Stimulated activated naive CD4-positive, alpha-beta T cell (primary cell): ENCODE measurements around the gene SRD5A1.

Source experiments
- DNase-seq, 6 experiments: peaks; one replicate each; lab custom pipeline; 2025; lab: John Stamatoyannopoulos, UW

SRD5A1 gene

DNA sequence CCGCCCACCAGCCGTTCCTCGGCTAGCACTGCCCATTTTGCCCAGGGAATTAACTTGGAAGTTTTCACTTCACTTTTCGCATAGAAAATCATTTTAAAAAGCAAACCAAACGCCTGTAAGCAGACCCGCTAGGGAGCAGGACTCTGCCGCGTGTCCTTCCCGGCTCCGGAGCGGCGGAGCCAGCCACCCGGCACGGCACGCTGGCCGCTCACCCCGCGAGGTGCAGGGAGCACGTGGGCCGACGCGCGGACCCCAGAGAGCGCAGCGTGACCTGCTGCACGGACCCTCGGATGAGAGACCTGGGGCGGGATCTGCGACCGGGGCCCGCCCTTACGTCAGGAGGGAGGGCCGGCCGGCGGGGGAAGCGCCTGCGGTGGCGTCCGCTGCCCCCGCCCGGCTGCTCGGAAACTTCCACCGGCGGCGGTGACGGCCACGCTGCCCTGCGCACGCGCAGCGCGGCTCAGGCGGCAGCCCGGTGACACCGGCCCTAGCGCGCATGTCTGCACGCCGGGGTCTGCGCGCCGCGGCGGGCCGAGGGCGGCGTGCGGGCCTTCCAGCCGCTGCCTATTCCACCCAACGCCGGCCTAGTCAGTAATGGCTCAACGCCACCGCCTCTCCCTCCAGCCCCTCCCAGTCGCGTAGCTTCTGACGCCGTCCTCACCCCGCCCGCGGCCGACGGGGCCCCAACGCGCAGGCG, 79.5 kb downstream of the SRD5A1 start:
- DNase-seq: peak; percentile 94 to 98 (median 96)

DNA sequence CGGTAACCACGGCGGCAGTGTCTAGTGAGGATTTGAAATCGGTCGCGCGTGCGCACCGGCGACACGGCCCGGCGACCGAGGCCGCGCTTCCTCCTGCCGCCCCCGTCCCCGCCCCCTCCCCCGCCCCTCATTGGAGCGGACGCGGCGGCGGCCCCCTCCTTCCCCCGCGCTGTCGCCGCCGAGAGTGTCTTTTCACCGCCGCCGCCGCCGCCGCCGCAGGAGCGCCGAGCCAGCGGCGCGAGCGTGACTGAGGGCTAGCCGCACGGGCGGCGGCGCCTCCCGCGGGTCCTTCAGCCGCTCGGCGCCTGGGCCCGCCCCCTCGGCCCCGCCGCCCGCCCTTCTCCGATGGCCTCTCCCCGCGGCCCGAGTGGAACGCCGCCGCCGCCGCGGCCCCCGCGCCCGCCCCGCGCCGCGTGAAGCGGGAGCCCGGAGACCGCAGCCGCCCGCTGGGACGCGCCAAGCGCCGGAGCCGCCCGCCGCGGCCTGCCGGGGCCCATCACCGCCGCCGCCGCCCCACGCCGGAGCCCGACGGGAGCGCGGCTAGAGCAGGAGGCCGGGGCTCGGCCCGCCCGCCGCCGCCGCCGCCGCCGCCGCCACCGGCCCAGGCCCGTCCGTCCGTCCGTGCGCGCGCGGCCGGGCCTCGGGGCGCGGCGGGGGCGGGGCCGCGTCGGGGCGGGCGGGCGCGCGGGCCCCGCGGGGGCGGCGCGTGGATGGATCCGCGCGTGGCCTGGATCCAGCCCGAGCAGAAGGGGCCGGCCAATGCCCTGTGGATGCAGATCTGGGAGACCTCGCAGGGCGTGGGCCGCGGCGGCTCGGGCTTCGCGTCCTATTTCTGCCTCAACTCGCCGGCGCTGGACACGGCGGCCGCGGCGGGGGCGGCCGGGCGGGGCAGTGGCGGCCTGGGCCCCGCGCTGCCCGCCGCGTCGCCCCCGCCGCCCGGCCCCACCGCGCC, 80.3 kb downstream of the SRD5A1 start, which contains the start of gene TENT4A:
Gene TENT4A, plus strand, starts transcription at position 159 of the 952 bp plus-strand sequence. Its CDS starts 552 bp downstream, at position 711.
- peak in 2 of 6 experiments; percentile 23 to 29 for DNase-seq

DNA sequence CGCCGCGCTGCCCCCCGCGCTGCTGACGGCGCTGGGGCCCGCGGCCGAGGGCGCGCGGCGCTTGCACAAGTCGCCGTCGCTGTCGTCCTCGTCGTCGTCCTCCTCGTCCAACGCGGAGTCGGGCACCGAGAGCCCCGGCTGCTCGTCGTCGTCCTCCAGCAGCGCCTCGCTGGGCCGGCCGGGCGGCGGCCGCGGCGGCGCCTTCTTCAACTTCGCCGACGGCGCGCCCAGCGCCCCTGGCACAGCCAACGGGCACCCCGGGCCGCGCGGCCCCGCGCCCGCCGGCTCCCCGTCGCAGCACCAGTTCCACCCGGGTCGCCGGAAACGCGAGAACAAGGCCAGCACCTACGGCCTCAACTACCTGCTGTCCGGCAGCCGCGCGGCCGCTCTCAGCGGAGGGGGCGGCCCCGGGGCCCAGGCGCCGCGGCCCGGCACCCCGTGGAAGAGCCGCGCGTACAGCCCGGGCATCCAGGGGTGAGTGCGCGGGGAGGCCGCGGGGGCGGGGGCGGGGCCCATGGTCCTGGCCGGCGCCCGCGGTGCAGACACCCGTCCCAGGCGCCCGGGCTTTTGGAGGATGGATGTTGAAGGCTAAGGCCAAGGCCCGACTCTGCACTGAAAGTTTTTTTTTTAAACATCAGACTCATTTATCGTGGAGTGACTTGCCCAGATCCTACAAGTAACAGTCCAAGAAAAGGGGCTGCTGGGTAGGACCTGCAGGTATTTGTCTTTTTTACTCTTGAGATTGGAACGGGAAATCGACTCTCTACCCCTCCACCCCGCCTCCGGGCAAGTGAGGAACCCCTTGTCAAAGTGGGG, 81.2 kb downstream of the SRD5A1 start:
- DNase-seq: peak; percentile 7 to 48 (median 28)

DNA sequence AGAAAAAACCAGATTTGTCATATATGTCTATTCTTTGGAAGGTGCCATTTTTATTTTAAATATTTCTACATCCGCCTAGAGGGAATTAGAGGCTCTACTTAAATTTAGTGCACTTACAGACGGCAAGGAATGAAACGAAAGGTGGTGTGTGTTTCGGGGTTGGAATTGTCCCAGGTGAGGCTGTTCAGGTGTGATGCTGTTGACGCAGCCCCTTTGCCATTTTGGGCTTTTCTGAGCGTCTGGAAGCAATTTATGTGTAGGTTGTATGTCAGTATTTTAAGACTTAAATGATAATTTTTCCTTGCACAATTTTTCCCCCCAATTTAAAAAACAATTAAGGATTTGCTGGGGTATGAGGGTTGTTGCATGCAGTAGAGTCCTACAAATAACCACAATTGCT, 82.0 kb downstream of the SRD5A1 start:
- DNase-seq: no peak

DNA sequence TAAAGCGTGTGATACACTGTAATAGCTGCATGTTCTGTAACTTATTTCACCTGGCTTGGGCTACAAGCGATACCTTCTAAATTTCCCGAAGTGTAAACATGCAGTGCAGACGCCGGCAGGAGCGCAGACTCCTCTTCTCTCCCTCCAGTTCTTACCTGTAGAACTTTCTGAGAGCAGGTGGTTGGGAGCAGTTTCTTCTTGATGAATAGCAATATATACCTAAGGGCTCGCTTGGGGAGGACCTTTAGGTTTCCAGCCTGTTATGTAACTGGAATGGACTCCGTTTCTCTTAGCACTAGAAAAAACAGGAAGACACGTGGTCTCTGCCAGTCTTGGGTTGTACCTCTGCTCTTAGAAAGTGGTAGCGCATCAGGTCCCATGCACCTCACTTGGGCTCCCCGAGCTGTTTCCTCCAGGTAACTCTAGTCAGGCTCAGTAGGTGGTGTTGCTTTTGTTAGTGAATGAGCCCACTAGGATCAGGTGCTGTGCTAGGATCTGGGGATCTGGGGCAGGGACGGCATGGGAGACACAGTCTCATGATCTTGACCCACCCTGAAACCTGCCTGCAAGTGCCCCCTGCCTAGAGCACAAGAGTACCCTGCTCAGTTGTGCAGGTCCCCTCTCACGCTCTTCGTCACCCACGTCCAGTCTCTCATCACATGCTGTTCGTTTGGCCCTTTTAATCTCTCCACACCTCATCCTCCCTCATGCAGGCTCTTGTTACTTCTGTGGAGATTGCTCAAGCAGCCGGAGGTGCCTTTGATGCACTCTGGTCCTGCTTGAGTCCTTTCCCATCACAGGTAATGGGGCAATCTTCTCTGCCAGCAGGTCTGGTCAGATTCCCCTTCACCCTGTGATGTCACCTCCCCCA, 82.8 kb downstream of the SRD5A1 start:
- DNase-seq: peak in 5 of 6 experiments; percentile 8 to 58 (median 37)

DNA sequence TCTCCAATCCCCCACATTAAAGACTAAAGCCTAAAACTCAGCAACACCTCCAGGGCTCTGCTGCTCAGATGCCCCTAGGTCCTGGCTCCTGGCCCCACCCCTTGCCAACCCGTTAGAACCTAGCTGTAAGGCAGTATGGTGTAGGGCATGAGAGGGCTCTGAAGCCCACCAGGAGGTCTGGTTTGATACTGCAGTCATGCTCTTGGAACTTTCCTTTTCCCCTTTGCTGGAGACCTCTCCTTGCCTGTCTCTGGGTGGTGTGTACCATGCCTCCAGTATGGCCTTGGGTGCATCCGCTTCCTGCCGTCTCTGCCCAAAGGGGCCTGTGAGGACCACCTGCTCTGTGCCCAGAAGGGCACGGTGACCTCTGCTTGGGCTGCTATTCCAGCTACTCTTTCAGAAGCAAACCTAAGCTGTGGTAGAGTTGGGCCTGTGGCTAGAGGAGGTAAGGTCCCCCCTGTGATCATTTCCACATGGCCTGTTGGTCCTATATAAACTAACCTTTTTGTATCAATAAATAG, 83.4 kb downstream of the SRD5A1 start:
- no peak for DNase-seq

DNA sequence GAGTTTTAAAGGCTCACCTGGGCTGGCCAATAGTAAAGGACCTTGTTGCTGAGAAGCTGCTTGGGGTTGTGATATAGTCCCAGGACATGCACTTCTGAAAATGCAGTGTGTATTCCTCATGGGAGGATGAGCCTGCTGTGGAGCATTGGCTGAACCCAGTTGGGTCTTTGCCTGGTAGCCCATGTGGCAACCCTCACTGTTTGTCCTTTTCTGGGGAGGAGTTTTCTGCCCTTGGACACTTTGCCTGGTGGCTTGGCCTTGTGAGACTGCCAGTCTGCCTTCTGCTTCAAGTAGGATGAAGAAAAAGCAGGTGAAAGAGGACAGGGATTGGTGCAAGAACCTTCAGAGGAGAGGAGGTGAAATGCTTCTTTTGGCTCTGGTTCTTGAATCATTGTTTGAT, 84.0 kb downstream of the SRD5A1 start:
- no peak for DNase-seq

DNA sequence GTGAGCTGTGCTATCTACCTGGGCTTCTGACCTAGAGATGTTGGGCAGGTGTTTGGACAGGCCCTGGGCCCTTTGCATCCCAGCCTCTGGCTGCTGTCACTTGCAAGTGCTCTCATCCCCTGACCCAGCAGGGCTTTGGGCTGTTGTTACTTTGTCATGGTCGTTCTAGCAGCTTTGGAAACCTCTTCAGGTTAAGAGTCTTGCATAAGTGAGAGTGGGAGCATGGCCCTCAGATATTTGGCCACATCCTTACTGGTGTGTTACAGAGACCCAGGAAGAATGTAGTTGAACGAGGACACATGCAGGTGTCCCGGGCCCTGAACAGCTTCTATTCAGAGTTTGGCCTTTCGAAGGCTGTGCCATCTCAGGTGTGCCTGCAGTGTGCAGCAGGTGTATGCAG, 84.4 kb downstream of the SRD5A1 start:
- DNase-seq: no peak

DNA sequence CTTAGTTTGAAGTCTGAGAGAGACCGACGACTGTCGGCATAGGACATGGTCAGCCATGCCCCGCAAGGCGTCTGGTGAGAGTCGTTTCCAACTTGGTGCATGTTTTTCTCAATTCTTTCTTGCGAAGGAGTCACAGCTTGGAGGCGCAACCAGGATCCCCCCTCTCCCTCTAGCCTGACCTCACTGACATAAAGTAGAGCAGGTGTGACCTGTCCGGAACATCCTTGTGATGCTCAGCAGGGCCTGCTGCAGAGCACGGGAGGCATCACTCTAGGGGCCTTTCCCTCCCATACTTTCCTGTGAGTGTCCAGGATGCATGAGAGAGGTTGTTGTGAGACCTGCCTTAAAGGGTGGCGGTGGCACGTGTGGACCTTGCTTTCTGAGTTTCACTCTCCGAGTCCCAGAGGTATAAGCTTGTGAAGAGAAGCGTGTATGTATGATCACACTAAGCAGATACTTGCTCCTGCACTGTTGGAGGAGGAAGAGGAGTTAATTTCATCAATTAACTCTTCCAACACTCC, 85.0 kb downstream of the SRD5A1 start:
- no peak for DNase-seq

DNA sequence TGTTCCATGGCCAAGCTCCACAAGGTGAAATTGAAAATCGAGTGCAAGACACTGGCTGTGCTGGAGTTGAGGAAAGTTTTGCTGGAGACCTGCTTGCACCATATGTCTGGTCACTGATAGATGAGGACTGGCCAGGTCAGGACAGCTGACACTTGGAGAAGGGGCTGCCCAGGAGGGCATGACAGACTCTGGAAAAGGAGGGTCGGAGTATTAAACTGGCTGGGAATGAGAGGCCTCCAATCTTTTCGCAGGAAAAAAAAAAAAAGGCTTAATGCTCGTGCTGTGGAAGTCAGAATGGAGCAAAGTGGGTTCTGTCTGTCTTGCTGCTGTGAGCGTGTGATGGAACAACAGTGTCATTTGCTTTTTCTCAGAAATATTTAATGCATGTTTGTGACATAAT, 85.5 kb downstream of the SRD5A1 start:
- no peak for DNase-seq

DNA sequence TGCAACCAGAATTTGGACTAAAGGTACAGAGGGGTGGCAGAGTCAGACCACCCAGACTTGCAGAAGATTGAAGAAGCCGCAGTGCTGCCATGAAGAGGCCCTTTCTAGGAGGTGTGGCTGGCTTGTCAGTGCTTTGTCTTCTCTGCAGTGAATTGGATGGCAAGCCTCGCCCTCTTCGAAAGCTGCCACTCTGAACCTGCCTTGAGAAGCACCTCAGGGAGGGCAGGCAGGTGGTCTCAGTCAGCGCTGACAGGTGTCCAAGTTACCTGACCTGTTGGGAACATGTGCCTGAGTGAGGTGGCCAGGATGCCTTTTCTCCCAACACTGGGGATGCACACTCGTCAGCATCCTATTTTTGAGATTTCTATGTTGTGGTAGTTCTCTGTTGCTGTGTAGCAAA, 86.2 kb downstream of the SRD5A1 start:
- no peak for DNase-seq

DNA sequence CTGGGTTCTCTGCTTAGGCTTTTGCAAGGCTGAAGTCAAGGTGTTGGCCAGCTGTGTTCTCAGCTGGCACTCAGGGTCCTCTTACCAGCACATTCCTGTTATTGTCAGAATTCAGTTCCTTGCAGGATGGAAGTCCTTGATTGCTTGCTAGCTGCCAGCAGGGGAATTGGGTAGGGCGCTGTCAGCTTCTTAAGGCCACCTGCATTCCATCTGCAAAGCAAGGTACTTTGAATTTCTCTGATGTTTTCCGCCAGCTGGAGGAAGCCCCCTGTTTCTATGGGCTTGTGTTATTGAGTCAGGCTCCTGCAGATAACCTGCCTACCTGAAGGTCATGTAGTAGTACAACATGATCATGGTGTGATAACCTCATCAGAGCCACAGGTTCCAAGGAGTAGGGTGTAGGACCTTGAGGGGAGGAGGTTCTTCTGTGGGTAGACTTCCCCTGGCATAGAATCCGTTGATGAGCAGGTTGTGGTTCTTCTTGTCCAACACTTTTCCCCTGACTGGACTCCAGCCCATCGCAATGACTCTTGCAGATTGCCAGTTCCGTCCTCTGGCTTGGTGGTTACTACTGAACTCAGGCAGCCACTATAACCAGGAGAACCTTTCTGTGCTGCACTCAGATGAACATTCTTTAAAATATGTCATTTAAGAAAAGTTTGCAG, 86.8 kb downstream of the SRD5A1 start:
- DNase-seq: no peak

DNA sequence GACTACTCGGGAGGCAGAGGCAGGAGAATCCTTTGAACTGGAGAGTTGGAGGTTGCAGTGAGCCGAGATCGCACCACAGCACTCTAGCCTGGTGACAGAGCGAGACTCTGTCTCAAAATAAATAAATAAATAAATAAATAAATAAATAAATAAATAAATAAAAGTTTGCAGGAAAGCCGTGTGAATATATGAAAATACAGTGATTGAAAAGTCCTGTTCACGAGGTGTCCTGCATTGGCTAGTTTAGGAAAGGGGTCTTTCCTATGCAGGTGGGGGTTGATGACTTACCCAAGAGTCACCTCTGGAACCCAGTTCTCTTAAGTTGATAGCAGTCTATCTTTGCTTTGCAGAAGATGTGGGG, 87.3 kb downstream of the SRD5A1 start:
- no peak for DNase-seq

DNA sequence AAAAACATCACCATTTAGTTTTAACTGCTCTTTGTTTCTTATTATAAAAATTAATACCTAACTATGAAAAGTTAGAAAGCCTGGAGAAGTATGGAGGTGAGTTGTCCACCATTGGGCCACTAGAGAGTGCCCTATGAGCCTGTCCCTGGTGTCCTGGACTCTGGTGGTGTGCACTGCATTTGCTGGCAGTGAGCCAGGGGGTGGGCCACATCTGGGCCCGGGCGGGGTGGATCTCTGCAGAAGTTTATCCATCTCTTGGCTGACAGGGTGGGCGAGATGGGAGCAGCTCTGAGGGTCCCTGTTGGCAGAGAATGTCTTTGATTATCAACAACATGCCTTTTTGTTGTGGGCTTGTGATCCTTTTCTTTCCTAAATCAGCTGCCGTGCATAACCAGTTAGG, 88.2 kb downstream of the SRD5A1 start:
- DNase-seq: no peak

DNA sequence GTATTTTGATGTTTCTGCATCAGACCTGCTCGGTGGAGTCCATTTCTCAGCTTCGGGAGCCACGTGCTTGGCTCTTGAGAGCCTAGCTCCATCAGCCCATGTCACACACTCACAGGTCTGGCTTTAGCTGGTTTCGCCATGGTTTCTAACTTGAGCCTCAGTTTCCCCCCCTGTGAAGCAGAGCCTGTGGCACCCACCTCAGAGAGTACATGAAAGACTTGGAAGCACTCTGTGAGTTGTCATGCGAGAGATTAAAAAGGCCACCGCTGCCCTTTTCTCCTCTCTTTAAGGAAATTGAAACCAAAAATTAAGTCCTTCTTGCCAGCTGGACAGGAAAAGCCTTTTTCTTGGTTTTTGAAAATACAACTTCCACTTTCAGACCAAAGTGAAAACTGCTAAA, 88.8 kb downstream of the SRD5A1 start:
- no peak for DNase-seq

DNA sequence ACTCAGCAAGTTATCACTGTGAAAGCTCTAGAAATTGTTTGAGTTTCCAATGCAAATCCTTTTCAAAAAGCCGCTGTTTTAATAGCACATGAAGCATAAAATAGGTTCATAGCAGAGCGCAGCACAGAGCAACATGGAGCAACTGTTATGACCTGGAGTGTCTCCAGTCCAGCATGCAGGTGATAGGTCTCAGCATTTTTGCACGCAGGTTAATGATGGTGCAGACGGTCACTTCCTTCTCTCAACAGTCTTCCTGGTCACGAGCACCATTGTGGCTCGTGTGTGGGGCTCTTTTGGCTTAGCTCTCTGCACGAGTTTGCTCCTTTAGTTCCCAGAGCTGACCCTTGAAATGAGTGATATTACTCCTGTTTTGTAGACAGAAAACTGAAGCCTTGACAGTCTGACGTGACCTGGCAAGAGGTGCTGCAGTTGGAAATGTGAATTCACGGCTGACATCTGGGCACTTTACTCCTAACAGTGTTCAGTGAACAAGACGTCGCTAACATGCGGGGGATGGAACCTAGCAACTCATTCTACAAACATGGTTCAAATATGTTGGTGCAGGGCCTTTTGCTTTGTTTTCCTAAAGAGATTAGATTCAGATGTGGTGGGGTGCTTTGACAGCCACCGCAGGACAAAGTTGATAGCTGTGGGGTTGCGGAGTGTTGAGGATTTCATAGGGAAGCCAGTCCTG, 90.0 kb downstream of the SRD5A1 start:
- no peak for DNase-seq

DNA sequence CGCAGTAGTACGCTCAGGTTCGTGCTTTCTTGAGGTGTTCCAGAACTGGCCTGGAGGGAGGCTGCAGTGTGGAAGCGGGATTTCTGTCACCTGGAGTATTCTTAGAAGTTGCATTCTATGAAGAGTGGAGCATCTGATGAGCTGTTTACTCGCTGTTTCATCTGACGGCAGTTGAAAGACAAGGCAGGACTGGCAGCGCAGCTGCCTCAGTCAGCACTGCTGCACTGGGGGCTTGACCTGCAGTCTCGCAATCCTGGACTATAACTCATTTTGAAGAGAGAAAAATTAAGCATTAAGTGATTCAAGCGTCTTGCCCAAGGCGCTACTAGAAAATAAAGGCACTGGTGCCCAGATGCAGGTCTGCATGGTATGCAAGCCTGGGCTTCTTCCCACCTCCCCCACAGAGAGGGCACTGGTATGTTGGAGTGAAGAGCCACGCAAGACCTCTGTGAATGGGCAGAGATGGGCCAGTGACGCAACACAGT, 90.6 kb downstream of the SRD5A1 start:
- DNase-seq: no peak
